Kasumi-1 (cell line): ENCODE data around the gene UQCC2.

Source experiments
- DNase-seq, 2 experiments: peaks; one replicate each; lab custom pipeline; 2025; lab: John Stamatoyannopoulos, UW

The UQCC2 gene

DNA sequence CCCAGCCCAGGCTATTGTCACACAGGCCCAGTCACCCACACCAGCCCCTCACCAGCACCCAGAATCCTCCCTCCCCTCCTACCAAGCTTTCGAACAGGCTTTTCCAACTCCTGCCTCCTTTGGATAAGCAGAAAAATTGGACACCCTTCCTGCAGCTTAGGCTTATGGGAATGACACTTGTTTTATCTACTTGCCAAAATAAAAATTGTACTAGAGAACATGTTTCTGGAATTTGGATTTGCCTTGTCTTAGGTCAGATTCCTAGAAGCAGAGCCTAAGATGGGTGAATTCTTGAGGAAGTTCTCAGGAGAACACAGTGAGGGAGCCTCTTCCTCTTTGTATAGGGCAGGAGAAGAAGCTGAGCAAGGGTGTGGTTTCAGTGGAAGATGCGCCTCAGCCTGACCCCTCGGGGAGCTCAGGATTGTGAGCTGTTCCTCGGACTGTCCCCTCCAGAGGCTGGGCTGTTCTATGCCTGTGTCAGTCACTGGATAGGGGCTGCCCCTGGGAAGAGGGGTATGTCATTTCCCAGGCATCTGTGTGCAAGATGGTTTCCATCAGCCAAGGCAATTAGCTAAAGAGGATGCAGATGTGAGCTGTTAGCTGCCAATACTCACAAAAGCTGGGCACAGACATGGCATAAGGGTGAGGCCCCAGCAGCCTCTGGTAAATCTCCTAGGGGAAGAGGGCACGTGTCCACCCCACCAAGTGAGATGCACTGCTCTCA lies 56.5 kb downstream of the UQCC2 start:
- DNase-seq, result peak in 1 of 2 experiments; percentile 6

DNA sequence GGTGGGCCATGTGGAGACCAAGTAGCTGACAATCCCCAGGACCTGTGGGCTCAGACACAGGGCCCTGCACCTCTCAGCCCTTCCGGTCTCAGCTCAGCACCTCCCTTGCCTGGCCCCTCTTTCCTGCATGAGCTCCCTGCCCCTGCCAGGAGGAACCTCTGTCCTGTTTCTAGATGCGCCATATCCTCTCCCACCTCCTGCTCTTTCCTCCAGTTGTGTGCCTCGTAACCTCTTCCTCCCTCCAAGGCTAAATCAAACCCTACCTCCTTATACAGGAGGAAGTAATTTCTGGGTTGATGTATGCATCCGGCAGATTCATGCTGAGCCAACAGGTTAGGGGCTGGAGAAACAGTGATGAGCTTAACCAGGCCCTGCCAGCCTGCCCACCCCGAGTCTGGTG lies 59.5 kb downstream of the UQCC2 start:
- DNase-seq, result no peak

DNA sequence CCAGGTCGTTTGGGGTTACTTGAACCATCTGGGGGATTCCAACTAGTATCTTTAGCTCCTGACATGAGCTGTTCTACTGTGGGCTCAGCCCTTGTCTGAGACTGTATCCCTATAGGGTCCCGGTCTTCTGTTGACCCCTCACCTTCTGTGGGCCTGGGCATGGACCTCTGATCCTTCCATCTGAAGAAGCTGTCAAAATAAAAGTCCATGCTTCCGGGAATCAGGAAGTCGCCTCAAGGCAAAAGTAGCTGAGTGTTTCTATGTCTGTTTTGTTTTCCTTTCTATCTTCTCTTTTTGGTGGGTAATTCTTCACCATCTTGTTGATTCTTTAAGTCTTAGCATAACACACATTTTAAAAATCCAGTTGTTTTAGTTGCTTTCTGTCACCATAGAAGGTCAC lies 60.1 kb downstream of the UQCC2 start:
- DNase-seq, result no peak
